Keratinocyte (primary cell): ENCODE data around the gene JAZF1. TPM values are rescaled to one million over a fixed set of nuclear protein-coding genes. Genes with fewer than 3 reads are reported as not detected.

ENCODE experiments used
- DNase-seq: peaks from one replicate; pipeline ENCODE4 v3.0.0-alpha.2; 2011; ENCODE audit warnings: low read depth, missing footprints, low spot score
- FAIRE-seq: peaks from 2 replicates; lab custom pipeline; 2011; peaks lifted over from hg19 to GRCh38; lab: Jason Lieb, UNC
- H2AFZ ChIP-seq: 2 replicates; pipeline ENCODE4 v1.6.0; 2012; ENCODE audit warnings: low read length, control low read depth, inconsistent platforms; ENCODE audit not compliant: control insufficient read depth
- H3K27ac ChIP-seq: 2 replicates; pipeline ENCODE4 v1.5.1; 2011; ENCODE audit warnings: low read length; ENCODE audit not compliant: control insufficient read depth, insufficient read depth
- H3K27me3 ChIP-seq: 3 replicates; pipeline ENCODE4 v1.6.0; 2011; ENCODE audit warnings: low read length; ENCODE audit not compliant: control insufficient read depth, insufficient read depth; ENCODE audit errors: extremely low read depth
- H3K36me3 ChIP-seq, 2 experiments: 2 replicates in 1 of 2; 3 replicates in 1 of 2; pipeline ENCODE4 v1.5.1; 2011; ENCODE audit warnings: low read length in 2 of 2, mild to moderate bottlenecking in 1 of 2; ENCODE audit not compliant: control insufficient read depth in 2 of 2, insufficient read depth in 2 of 2; ENCODE audit errors: extremely low read depth in 1 of 2
- H3K4me1 ChIP-seq: 3 replicates; pipeline ENCODE4 v1.5.1; 2011; ENCODE audit warnings: low read length; ENCODE audit not compliant: control insufficient read depth, insufficient read depth; ENCODE audit errors: extremely low read depth
- H3K4me2 ChIP-seq: 3 replicates; pipeline ENCODE4 v1.6.0; 2011; ENCODE audit warnings: low read depth, low read length; ENCODE audit not compliant: control insufficient read depth, insufficient read depth; ENCODE audit errors: extremely low read depth
- H3K4me3 ChIP-seq, 3 experiments: fragments of 200-600 bp in 1 of 3; sonication (generic) in 1 of 3; 2 replicates in 2 of 3; 3 replicates in 1 of 3; pipeline ENCODE4 v1.5.1; 2011 to 2016; ENCODE audit warnings: low read length in 3 of 3, mild to moderate bottlenecking in 3 of 3, control low read depth in 2 of 3, inconsistent platforms in 1 of 3, low read depth in 1 of 3, mixed read lengths in 1 of 3, mixed run types in 1 of 3, moderate library complexity in 1 of 3; ENCODE audit not compliant: control insufficient read depth in 2 of 3, insufficient read depth in 2 of 3; ENCODE audit errors: extremely low read depth in 1 of 3
- H3K79me2 ChIP-seq: 2 replicates; pipeline ENCODE4 v1.6.0; 2012; ENCODE audit warnings: low read length; ENCODE audit not compliant: control insufficient read depth, insufficient read depth
- H3K9ac ChIP-seq: 3 replicates; pipeline ENCODE4 v1.6.0; 2011; ENCODE audit warnings: low read length; ENCODE audit not compliant: control insufficient read depth, insufficient read depth; ENCODE audit errors: extremely low read depth
- H3K9me1 ChIP-seq: 3 replicates; pipeline ENCODE4 v1.6.0; 2011; ENCODE audit warnings: low read length; ENCODE audit not compliant: control insufficient read depth, insufficient read depth; ENCODE audit errors: extremely low read depth
- H3K9me3 ChIP-seq: 2 replicates; pipeline ENCODE4 v1.5.1; 2012; ENCODE audit warnings: low read depth, low read length; ENCODE audit not compliant: control insufficient read depth
- H4K20me1 ChIP-seq: 3 replicates; pipeline ENCODE4 v1.6.0; 2011; ENCODE audit warnings: low read length; ENCODE audit not compliant: control insufficient read depth, insufficient read depth; ENCODE audit errors: extremely low read depth
- CTCF ChIP-seq, 3 experiments: IDR thresholded peaks in 1 of 3; conservative IDR thresholded peaks in 1 of 3; optimal IDR thresholded peaks in 1 of 3; 2 replicates in 2 of 3; 3 replicates in 1 of 3; pipeline versions ENCODE3 to v1.5.1; 2011; ENCODE audit warnings: low read length in 3 of 3, mild to moderate bottlenecking in 3 of 3, moderate library complexity in 2 of 3, control low read depth in 1 of 3, inconsistent platforms in 1 of 3; ENCODE audit not compliant: insufficient read depth in 2 of 3; ENCODE audit errors: extremely low read depth in 1 of 3
- EZH2 ChIP-seq: IDR thresholded peaks from one replicate; pipeline ENCODE4 v1.6.1; 2012; ENCODE audit warnings: inconsistent platforms, mild to moderate bottlenecking, low read length, moderate library complexity
- dilution Hi-C: fragments of 300-500 bp; cut with MboI; formaldehyde crosslinking; loops from one replicate; pipeline ENCODE4 v1.7.0; 2020; ENCODE audit warnings: low sequenced_read_pairs; ENCODE audit not compliant: extremely low pct_ligation_motif_present
- polyA plus RNA-seq, 5 experiments: library from polyadenylated mRNA; depleted of rRNA in 3 of 5; stranded (reverse) in 3 of 5; stranded (forward) in 1 of 5; unstranded in 1 of 5; fragments of >200 nt; gene quantifications; 1 replicate in 1 of 5; 2 replicates in 3 of 5; 3 replicates in 1 of 5; pipeline versions ENCODE4 v1.2.1 to v1.2.3, GENCODE V29; 2011 to 2012; ENCODE audit warnings: missing spikeins in 2 of 5, low read depth in 1 of 5, low replicate concordance in 1 of 5

Gene JAZF1
- polyA plus RNA-seq, 1 donor (not counting 4 experiments of a cell fraction or from before 2014, with no cell fraction given) = 2.5 TPM

DNA sequence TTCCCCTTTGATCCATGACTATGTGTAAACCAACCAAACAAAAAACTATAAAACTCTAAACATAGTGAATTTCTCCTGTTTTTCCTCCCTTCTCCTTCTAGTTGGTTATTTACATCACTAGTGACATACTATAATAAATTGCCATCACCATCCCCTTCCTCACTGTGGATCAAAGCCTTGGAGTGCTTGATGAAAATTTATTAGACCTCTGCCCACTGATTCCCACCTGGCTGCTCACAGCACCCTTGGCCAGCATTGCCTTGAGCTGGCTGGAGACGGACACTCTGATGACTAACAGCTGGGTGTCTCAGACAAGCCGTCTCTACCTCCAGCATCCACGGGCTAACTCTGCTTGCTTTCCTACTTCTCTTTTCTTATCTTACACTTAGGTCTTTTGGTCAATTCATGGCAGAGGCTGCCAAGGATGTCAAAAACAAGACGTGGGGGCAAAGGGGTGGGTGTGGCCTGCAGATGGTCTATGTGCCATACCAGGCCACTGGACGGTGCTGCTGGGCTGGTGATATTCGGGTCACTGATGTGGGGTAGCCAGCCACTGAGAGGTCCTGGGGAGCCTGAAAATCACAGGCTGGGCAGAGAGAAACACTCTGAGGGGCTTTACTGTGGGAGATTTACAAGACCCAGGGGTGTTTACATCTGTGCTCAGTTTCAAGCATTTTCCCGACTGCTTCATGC lies 232.9 kb downstream of the JAZF1 start:
- dilution Hi-C loops = no loop called here
- no peaks in the 10 kb centered on the region for H3K79me2 ChIP-seq
- H3K4me1 ChIP-seq = no peaks in the 10 kb centered on the region
- no peak overlapping the region for H3K27ac ChIP-seq
- no peaks in the 10 kb centered on the region for H3K36me3 ChIP-seq
- H3K27me3 ChIP-seq = no peaks in the 10 kb centered on the region
- no peak for FAIRE-seq
- H2AFZ ChIP-seq = no peak overlapping the region
- no peak overlapping the region for H3K4me3 ChIP-seq
- TF ChIP-seq EZH2 = no peak
- TF ChIP-seq CTCF (optimal IDR thresholded peaks at IDR 0.05 in 1 of 3, IDR thresholded peaks at IDR 0.05 in 1 of 3, conservative IDR thresholded peaks at IDR 0.05 in 1 of 3; ENCODE audit: extremely low read depth in 1 of 3, insufficient read depth in 2 of 3, low read length in 3 of 3) = no peak
- H3K9ac ChIP-seq = no peak overlapping the region
- H4K20me1 ChIP-seq = no peaks in the 10 kb centered on the region
- no peak overlapping the region for H3K4me2 ChIP-seq
- no peak for DNase-seq
- no peaks in the 10 kb centered on the region for H3K9me3 ChIP-seq
- H3K9me1 ChIP-seq = no peaks in the 10 kb centered on the region

DNA sequence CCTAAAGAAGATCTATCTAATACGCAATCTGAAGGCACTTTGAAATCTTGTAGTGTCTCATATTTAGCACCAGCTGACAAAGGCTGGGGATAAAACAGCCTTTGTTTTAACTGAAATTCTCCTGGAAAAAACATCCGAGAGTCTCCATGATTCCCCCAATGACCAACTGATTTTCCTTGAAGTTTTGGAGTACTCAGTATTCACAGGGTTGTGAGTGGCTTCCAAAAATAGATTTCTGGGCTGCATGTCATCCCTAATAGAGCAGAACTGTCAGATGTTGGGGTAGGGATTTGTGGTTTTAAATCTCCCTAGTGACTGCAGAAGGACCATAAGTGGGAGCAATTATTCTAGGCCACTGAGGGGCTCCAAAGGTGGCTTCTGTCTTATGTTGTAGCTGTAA lies 234.2 kb downstream of the JAZF1 start:
- Histone ChIP-seq H3K4me2 (no peak overlapping the region), H3K4me1 (no peaks in the 10 kb centered on the region), H3K4me3 (no peak overlapping the region), H3K9me1 (no peaks in the 10 kb centered on the region), H3K9me3 (no peaks in the 10 kb centered on the region), H3K27me3 (no peaks in the 10 kb centered on the region), H3K79me2 (no peaks in the 10 kb centered on the region), H4K20me1 (no peaks in the 10 kb centered on the region), H3K9ac (no peak overlapping the region), H3K27ac (no peak overlapping the region), H3K36me3 (no peaks in the 10 kb centered on the region), H2AFZ (no peak overlapping the region)
- TF ChIP-seq EZH2 = no peak
- DNase-seq (no peak), FAIRE-seq (no peak)
- dilution Hi-C loops = no loop called here
